Measurements from ENCODE around the gene UBL7. TPM values are rescaled to one million over a fixed set of nuclear protein-coding genes. Genes with fewer than 3 reads are reported as not detected.

Gene UBL7
- 30.8 and 42.5 TPM in 2 replicates for total RNA-seq

GRCh38 chr15:74460871-74461846, at the start of gene UBL7:
TSS of gene UBL7 (minus strand) at chr15:74461160. CDS start at chr15:74458867, 2,293 bp downstream.

GRCh38 chr15:74433592-74434262, 27.2 kb downstream of the UBL7 start, which contains the start of gene SEMA7A:
TSS of gene SEMA7A (minus strand) at chr15:74433958. CDS start at chr15:74433918, 40 bp downstream.

Small RNAs within 50 kb of the gene (small RNA-seq; reads per million reads assigned to genes)
- gene MIR6881 (not detected), gene RF00591 (not detected)

Other genes with a start within 250 kb of the UBL7 start
- not detected in 2 replicates for gene CCDC33, start 224.8 kb downstream of the UBL7 start, total RNA-seq
- 0.10 TPM in 1 of 2 replicates, not detected in the other for gene CYP11A1, start 93.5 kb downstream of the UBL7 start, total RNA-seq
- 0.76 and 2.6 TPM in 2 replicates for gene SEMA7A, start 27.2 kb downstream of the UBL7 start, total RNA-seq
- gene ARID3B, start 80.1 kb upstream of the UBL7 start, total RNA-seq, result 4.7 and 4.9 TPM in 2 replicates
- gene CLK3, start 154.7 kb upstream of the UBL7 start, total RNA-seq, result 43.8 and 90.9 TPM in 2 replicates
- gene EDC3, start 234.9 kb upstream of the UBL7 start, total RNA-seq, result 14.1 and 17.6 TPM in 2 replicates